CD4-positive, alpha-beta T cell (primary cell): ENCODE measurements around the gene HSP90B1. TPM values are rescaled to one million over a fixed set of nuclear protein-coding genes. Genes with fewer than 3 reads are reported as not detected.

Experiments used
- ATAC-seq: fragments of 200-7000 bp; cut with Tn5 transposase; one replicate; pipeline ENCODE4 v1.10.0; 2022; ENCODE audit warnings: mild to moderate bottlenecking; ENCODE audit not compliant: poor library complexity
- CTCF ChIA-PET: fragments of 350-600 bp; sonication (Branson Sonifier 250); formaldehyde crosslinking; loops from one replicate; lab custom pipeline; 2021; ENCODE audit warnings: antibody characterized with exemption, inconsistent platforms; lab: Charles Lee
- POLR2A ChIA-PET: fragments of 350-600 bp; sonication (Branson Sonifier 250); formaldehyde crosslinking; loops from one replicate; lab custom pipeline; 2021; ENCODE audit warnings: antibody characterized with exemption, inconsistent platforms; lab: Charles Lee
- DNase-seq, 14 experiments: peaks; one replicate each; pipeline ENCODE4 v3.0.0-alpha.2; 2013 to 2020; ENCODE audit warnings: mixed read lengths in 2 of 14
- H3K27ac ChIP-seq, 2 donors: one replicate each; pipeline versions ENCODE4 v1.5.1 to v1.7.0; 2013; ENCODE audit warnings: low read length in 2 of 2, low read depth in 1 of 2, mild to moderate bottlenecking in 1 of 2
- H3K27me3 ChIP-seq, 2 experiments: 1 replicate in 1 of 2; 2 replicates in 1 of 2; pipeline versions ENCODE4 v1.6.1 to v1.7.0; 2013; ENCODE audit warnings: low read length in 2 of 2, control low read depth in 1 of 2, mild to moderate bottlenecking in 1 of 2, moderate library complexity in 1 of 2; ENCODE audit not compliant: insufficient read depth in 2 of 2, control insufficient read depth in 1 of 2
- H3K36me3 ChIP-seq: one replicate; pipeline ENCODE4 v1.6.1; 2013; ENCODE audit warnings: low read length, control low read depth; ENCODE audit not compliant: insufficient read depth
- H3K4me1 ChIP-seq: one replicate; pipeline ENCODE4 v1.6.1; 2013; ENCODE audit warnings: low read length, control low read depth; ENCODE audit not compliant: insufficient read depth
- H3K4me3 ChIP-seq: one replicate; pipeline ENCODE4 v1.5.1; 2013; ENCODE audit warnings: mild to moderate bottlenecking, low read length, moderate library complexity
- H3K9me3 ChIP-seq, 2 experiments: 1 replicate in 1 of 2; 2 replicates in 1 of 2; pipeline versions ENCODE4 v1.6.1 to v1.7.0; 2013; ENCODE audit warnings: low read length in 2 of 2, mild to moderate bottlenecking in 2 of 2, control low read depth in 1 of 2, moderate library complexity in 1 of 2; ENCODE audit not compliant: control insufficient read depth in 1 of 2, insufficient read depth in 1 of 2
- H3K27ac Mint-ChIP-seq: one replicate; pipeline ENCODE4 v1.8.0; 2020; ENCODE audit warnings: mixed read lengths
- H3K27me3 Mint-ChIP-seq: one replicate; pipeline ENCODE4 v1.8.0; 2021; ENCODE audit warnings: mixed read lengths
- H3K36me3 Mint-ChIP-seq: one replicate; pipeline ENCODE4 v1.8.0; 2021; ENCODE audit warnings: low read depth, mixed read lengths
- H3K4me1 Mint-ChIP-seq: one replicate; pipeline ENCODE4 v1.8.0; 2021; ENCODE audit warnings: low read depth, mixed read lengths
- H3K4me3 Mint-ChIP-seq: one replicate; pipeline ENCODE4 v1.8.0; 2020; ENCODE audit warnings: mild to moderate bottlenecking, mixed read lengths
- H3K9me3 Mint-ChIP-seq: one replicate; pipeline ENCODE4 v1.8.0; 2020; ENCODE audit warnings: mixed read lengths
- intact Hi-C, 2 experiments: fragments of 100-400 bp; cut with DNase I in 1 of 2; cut with micrococcal nuclease in 1 of 2; formaldehyde crosslinking; loops; one replicate each; pipeline versions ENCODE4 v1.15.1 to v1.9.0; 2023 to 2025; cut with DNase I, micrococcal nuclease
- total RNA-seq, 174 experiments: library from RNA in 2 of 174; stranded (reverse) in 2 of 174; gene quantifications; one replicate each; pipeline ENCODE4 v1.2.3 and lab custom pipeline; 2021 to 2026
- TF ChIP-seq, protein P1 (sequence below): fragments of 200-600 bp; IDR thresholded peaks from one replicate; pipeline ENCODE4 v1.8.0; 2022; ENCODE audit warnings: antibody characterized with exemption, mild to moderate bottlenecking

HSP90B1 gene
- total RNA-seq, 2 experiments from 2014 or later: 201 to 212 TPM

DNA sequence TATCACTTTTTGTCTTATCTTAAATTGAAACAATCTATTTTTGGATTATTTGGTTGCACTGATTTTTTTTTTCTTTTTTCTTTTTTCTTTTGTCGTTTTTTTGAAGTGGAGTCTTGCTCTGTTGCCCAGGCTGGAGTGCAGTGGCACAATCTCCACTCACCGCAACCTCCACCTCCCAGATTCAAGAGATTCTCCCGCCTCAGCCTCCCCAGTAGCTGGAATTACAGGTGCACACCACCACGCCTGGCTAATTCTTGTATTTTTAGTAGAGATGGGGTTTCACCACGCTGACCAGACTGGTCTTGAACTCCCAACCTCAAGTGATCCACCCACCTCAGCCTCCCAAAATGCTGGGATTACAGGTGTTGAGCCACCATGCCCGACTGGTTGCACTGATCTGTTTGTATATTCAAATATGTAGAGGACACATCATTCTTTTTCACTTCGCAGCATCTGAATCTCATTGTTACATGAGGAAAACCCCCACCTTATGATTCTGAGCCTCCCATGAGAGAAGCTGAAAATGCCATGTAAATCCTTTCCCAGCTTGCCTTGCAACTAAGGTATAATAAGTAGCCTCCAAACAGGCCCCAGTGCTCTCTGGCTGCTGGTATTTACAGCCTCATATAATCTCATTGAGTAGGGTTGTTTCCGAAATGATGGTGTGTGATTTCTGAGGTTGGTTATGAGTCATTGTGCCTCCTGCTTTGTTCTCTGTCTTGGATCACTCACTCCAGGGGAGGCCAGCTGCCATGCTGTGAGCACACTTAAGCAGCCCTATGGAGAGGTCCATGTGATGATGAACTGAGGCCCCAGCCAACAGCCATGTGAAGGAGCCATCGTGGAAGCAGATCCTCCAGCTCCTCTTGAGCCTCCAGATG, 5.2 kb upstream of the HSP90B1 start:
- H3K27ac ChIP-seq: no peak overlapping the region
- H3K27me3 Mint-ChIP-seq: peaks cover 1% of the 10 kb centered on the region
- H3K27ac Mint-ChIP-seq: peak overlapping the region; percentile 52
- peaks cover 31% of the 10 kb centered on the region for H3K4me1 ChIP-seq
- H3K9me3 Mint-ChIP-seq: no peaks in the 10 kb centered on the region
- no peaks in the 10 kb centered on the region for H3K27me3 ChIP-seq
- TF ChIP-seq, protein P1, sequence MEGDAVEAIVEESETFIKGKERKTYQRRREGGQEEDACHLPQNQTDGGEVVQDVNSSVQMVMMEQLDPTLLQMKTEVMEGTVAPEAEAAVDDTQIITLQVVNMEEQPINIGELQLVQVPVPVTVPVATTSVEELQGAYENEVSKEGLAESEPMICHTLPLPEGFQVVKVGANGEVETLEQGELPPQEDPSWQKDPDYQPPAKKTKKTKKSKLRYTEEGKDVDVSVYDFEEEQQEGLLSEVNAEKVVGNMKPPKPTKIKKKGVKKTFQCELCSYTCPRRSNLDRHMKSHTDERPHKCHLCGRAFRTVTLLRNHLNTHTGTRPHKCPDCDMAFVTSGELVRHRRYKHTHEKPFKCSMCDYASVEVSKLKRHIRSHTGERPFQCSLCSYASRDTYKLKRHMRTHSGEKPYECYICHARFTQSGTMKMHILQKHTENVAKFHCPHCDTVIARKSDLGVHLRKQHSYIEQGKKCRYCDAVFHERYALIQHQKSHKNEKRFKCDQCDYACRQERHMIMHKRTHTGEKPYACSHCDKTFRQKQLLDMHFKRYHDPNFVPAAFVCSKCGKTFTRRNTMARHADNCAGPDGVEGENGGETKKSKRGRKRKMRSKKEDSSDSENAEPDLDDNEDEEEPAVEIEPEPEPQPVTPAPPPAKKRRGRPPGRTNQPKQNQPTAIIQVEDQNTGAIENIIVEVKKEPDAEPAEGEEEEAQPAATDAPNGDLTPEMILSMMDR: no peak
- H3K4me3 ChIP-seq: no peak overlapping the region
- no peaks in the 10 kb centered on the region for H3K36me3 ChIP-seq
- peak overlapping the region; percentile 42 for H3K4me3 Mint-ChIP-seq
- POLR2A ChIA-PET: interaction anchor here (1.1 to 1.4 kb wide), 3 partner anchors 23 to 41 kb away, joined by 4 to 5 read pairs (median 4); no protein-coding TSS in a partner anchor
- ATAC-seq: no peak
- DNase-seq: peak in 6 of 14 experiments; percentile 6 to 56 (median 32)
- CTCF ChIA-PET: interaction anchor here (0.9 to 1.3 kb wide), 2 partner anchors 24 to 41 kb away, joined by 3 read pairs; no protein-coding TSS in a partner anchor
- H3K4me1 Mint-ChIP-seq: peaks cover 45% of the 10 kb centered on the region
- intact Hi-C loops: loop anchor here in 1 of 2 experiments (2.0 to 5.0 kb wide), 2 partner anchors 20 to 212 kb away; partner anchors contain the start of gene NFYB
- H3K9me3 ChIP-seq: no peaks in the 10 kb centered on the region
- H3K36me3 Mint-ChIP-seq: peaks cover 11% of the 10 kb centered on the region

DNA sequence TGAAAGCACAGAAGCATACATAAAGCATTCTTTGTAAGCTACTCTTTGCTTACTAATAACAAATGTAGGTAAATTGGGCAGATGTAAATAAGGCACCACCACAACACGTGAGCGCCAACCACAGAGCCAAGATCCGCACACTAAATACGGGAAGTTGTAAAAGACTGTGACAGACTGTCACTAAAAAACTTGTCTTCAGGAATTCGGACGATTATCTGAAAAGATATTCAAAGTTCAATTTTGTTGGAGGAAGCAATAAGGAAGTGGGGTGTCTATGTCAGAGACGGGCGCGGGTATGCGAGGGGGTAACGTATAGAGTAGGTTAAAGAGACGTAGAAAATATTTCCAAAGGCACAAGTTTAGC, 1.5 kb upstream of the HSP90B1 start:
- ATAC-seq: peak; percentile 0
- H3K4me1 ChIP-seq: peaks cover 44% of the 10 kb centered on the region
- Mint-ChIP-seq H3K27ac (peak overlapping the region; percentile 97), H3K4me1 (peaks cover 74% of the 10 kb centered on the region), H3K4me3 (peak overlapping the region; percentile 95), H3K27me3 (peaks cover 4% of the 10 kb centered on the region), H3K9me3 (no peaks in the 10 kb centered on the region), H3K36me3 (peaks cover 46% of the 10 kb centered on the region)
- DNase-seq: peak in 13 of 14 experiments; percentile 23 to 82 (median 41)
- peak overlapping the region; percentile 92 for H3K4me3 ChIP-seq
- no peaks in the 10 kb centered on the region for H3K27me3 ChIP-seq
- CTCF ChIA-PET: interaction anchor here (1.7 kb wide), 1 partner anchor 45 kb away, joined by 7 read pairs; no protein-coding TSS in a partner anchor
- H3K9me3 ChIP-seq: no peaks in the 10 kb centered on the region
- peak overlapping the region; percentile 95 to 98 for H3K27ac ChIP-seq
- peaks cover 16% of the 10 kb centered on the region for H3K36me3 ChIP-seq
- TF ChIP-seq, protein P1: no peak
- POLR2A ChIA-PET: interaction anchor here (0.6 to 5.1 kb wide), 24 partner anchors 9 to 1402 kb away, joined by 3 to 213 read pairs (median 10); partner anchors contain the start of genes APPL2, C12orf75, HCFC2 and NFYB
- intact Hi-C loops: loop anchor here (1.0 to 5.0 kb wide), 3 partner anchors 26 to 209 kb away; partner anchors contain the start of gene NFYB (in 1 of the 2)

DNA sequence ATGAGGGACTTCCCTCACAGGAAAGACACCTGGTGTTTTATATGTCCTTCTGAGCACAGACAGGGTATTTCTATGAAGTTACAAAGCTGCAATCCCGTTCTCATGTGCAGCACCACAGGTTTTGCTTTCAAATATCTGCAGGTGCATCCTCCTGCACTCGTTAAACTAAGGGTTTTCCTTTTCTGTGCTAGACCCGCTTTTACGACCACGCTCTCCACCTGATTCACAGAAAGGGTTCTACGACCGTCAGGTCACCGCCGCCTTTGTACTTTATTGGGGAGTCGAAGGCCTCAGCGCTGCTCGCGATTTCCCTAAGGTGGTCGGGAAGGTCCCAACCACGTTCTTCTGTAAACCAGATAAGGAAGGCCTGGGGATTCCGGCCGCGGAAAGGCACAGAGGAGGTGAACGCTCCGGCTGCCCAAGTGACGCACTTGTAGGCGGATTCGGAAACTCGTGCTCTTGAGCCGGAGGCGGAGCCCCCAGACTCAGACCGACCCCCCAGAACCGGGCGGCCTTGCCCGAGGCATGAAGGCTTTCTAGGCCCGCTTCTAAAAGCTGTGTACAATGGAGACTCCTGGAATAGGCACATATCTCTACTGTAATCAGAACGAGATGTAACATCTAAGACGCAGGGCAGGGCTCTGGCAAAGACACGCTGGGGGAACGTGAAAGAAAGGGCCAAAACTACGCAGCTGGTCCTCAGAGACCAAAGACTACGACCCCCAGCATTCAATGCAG, 995 bp upstream of the HSP90B1 start:
- H3K9me3 Mint-ChIP-seq: no peaks in the 10 kb centered on the region
- TF ChIP-seq, protein P1: no peak
- peaks cover 4% of the 10 kb centered on the region for H3K27me3 Mint-ChIP-seq
- ChIA-PET CTCF (interaction anchor here (1.4 to 1.7 kb wide), 3 partner anchors 36 to 180 kb away, joined by 4 to 7 read pairs (median 6); partner anchors contain the start of gene TDG), POLR2A (interaction anchor here (0.6 to 5.1 kb wide), 47 partner anchors 8 to 1402 kb away, joined by 3 to 213 read pairs (median 5); partner anchors contain the start of genes APPL2, C12orf75, EID3 and HCFC2)
- peaks cover 46% of the 10 kb centered on the region for H3K4me1 ChIP-seq
- peak overlapping the region; percentile 97 for H3K27ac Mint-ChIP-seq
- peak overlapping the region; percentile 95 to 98 for H3K27ac ChIP-seq
- peaks cover 22% of the 10 kb centered on the region for H3K36me3 ChIP-seq
- DNase-seq: peak; percentile 71 to 95 (median 78)
- peak; percentile 50 for ATAC-seq
- intact Hi-C loops: loop anchor here (1.0 to 5.0 kb wide), 2 partner anchors 28 to 208 kb away; partner anchors contain the start of gene NFYB (in 1 of the 2)
- no peaks in the 10 kb centered on the region for H3K9me3 ChIP-seq
- H3K4me3 ChIP-seq: peak overlapping the region; percentile 92
- peaks cover 52% of the 10 kb centered on the region for H3K36me3 Mint-ChIP-seq
- peak overlapping the region; percentile 95 for H3K4me3 Mint-ChIP-seq
- H3K4me1 Mint-ChIP-seq: peaks cover 73% of the 10 kb centered on the region
- H3K27me3 ChIP-seq: no peaks in the 10 kb centered on the region
